PC-9 (cell line): ENCODE results near the gene NMNAT3.

Experiments used
- CTCF ChIP-seq: fragments of 200-600 bp; sonication (generic); conservative IDR thresholded peaks from 2 replicates; pipeline ENCODE4 v1.6.1; 2017; ENCODE audit warnings: mixed run types, antibody characterized with exemption, mild to moderate bottlenecking, moderate library complexity
- EZH2 ChIP-seq: fragments of 200-600 bp; sonication (generic); IDR thresholded peaks from 2 replicates; pipeline ENCODE4 v1.8.0; 2017; ENCODE audit warnings: antibody characterized with exemption, low read depth

GRCh38 chr3:139547666-139548065, 130.1 kb downstream of the NMNAT3 start:
- TF ChIP-seq CTCF = no peak
- no peak for TF ChIP-seq EZH2
